ENCODE measurements around the gene MMD2.

MMD2 gene

DNA sequence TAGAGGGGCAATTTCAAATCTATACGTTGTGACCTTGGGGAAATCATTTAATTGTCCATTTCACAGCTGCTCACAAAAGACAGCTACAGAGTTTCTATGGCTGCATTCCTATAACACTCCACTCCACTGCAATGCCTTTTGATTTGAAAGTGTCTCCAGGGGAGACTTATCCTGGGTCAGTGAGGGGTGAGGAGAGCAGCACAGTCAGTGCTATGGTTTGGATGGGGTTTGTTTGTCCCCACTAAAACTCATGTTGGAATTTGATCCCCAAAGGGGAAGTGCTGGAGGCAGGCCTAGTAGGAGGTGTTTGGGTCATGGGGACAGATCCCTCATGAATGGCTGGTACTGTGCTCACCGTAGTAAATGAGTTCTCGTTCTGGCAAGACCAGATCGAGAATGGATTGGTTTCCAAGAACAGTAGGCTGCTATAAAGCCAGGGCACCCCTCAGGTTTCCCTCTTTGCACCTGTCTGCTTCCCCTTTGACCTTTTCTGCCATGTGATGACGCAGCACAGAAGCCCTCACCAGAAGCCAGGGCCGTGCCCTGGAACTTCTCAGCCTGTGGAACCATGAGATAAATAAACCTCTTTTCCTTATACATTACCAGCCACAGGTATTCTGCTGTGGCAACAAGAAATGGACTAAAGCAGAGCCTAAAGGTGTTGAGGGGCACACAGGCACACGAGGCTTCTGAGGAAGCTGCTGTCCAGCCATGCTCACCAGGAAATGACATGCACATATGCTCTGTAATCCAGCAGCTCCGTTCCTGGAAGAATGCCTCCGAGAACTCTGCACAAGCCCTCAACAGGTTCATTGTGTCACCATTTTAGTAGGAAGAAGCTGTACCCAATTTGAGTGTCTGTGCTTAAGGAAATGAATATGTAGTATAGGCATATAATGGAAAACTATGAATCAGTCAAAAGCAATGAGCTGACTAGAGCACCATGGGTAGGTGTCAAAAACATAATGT lies 92.2 kb downstream of the MMD2 start:
- DNase-seq = no peak

DNA sequence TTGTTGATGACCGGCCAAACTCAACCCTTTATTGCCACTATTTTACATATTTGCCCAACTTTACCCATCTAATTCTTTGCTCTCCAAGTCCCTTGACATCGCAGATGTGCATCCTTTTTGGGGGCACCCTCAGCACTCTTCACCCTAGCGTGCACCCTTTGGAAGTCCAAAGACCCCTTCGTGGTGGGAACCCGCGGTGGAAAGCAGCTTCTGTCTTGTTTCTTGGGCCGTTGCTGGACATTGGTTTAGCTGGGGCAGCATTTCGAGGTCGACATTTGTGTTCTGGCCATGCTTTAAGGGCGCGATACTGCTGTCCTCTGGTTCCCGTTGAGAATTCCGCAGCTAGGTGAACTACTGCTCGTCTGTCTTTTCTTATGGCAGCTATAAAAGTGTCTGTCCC lies 96.8 kb downstream of the MMD2 start:
- DNase-seq = no peak

DNA sequence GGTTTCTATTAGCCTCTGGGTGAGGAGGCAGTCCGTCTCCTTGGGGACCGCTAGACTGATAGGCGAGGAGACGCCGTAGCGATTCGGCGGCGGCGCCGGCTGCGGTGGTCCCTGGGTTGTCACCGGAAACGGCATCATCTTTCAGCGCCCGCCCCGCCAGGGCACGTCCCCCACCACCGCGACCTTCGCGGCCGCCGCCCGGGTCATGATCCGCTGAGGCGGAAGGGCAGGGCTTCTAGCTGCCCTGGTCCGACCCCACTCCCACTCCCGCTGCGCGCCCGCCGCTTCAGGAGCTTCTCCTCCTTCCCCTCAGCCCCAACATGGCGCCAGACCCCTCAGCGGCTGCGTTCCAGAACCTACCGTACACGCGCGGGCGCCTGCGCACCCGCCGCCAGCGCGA lies 97.3 kb downstream of the MMD2 start, which contains the start of gene PAPOLB:
Gene PAPOLB (minus strand): TSS at position 358 of the 400 bp plus-strand sequence. CDS start 220 bp downstream, at position 138.
- DNase-seq = peak; percentile 80

DNA sequence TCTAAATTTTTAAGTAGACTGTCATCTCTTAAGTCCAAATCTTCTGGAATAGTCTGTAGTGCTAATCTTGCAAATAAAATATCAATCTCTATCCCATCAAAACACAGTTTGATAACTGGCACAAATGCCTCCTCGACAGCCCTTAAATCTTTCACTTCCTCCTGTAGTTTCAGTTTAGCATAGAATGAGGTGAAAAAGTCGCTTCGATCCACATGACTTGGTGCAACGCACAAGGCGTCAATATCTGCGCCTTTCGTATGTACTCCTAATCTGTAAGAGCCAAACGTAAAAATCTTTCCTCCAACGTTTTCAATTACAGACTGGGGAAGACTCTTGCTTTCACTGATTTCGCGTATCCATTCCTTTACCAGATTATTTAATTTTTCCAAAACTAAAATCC lies 97.8 kb downstream of the MMD2 start:
- DNase-seq = no peak

DNA sequence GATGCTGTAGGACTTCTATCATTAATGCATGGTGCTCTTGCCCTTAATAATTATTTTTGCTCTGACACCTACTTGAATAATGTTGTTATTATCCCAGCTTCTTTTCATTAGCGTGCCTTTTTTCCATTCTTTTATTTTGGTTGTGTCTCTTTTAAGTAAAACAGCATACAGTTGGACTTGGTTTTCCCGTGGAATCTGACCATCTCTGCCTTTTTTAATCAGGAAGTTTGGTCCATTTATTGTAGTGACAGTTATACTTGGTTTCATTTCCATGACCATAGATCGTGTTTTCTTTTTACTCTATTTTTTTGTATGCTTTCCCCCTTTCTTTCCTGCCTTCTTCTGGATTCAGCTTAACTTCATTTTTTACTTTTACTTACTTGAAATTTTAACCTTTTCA lies 101.8 kb downstream of the MMD2 start:
- no peak for DNase-seq

DNA sequence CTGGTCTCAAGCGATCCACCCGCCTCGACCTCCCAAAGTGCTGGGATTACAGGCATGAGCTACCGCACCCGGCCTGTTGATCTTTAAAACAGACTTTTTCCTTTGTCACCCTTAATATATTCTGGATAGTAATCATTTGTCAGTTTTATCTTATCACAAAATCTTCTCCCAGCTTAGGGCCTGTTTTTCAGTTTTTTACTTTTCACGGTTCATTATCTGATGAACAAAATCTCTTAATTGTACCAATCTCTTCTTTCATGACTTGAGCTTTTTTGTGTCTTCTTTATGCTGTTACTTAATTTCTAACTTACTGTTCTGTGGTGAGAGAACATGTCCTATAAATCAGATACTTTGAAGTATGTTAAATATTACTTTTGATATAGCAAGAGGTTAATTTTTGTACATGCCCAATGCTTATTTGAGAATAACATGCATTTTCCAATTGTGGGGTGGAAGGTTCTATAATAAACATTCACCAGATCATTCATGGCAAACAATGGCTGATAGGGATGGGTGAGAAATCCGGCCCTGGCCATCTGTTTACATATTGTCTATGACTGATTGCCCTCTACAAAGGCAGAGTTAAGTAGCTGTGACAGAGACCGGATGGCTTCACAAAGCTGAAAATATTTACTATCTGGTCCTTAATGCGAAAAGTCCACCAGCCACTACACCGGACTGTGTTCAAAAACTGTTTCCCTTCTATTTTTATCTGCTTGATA lies 102.5 kb downstream of the MMD2 start:
- DNase-seq = peak; percentile 30
